Measurements from ENCODE around the gene EWSR1.
A peak's percentile ranks its signal among the peaks of the same experiment; 100 is the strongest.

The EWSR1 gene

GRCh38 chr22:29267462-29267857 lies 608 bp upstream of the EWSR1 start:
- H3K36me3 ChIP-seq (replicated peaks), result peaks cover 19% of the 10 kb centered on the region
- in situ Hi-C loops (cut with HindIII; ENCODE audit: low pct_ligation_motif_present, low sequenced_read_pairs), result no loop called here
- TF ChIP-seq CTCF (IDR thresholded peaks at IDR 0.05; ENCODE audit: low read depth, low read length, missing control alignments), result no peak
- DNase-seq, result no peak
- peak overlapping the region; percentile 86 for H3K4me3 ChIP-seq (ENCODE audit: low read depth, low read length)
- peak overlapping the region; percentile 100 for H3K27ac ChIP-seq
- H3K27me3 ChIP-seq (replicated peaks), result no peaks in the 10 kb centered on the region

- peak overlapping the region; percentile 100 for H3K27ac ChIP-seq
- TF ChIP-seq CTCF (IDR thresholded peaks at IDR 0.05; ENCODE audit: low read depth, low read length, missing control alignments), result no peak
- in situ Hi-C loops (cut with HindIII; ENCODE audit: low pct_ligation_motif_present, low sequenced_read_pairs), result no loop called here
- no peaks in the 10 kb centered on the region for H3K27me3 ChIP-seq (replicated peaks)
- DNase-seq, result peak; percentile 41
- peaks cover 31% of the 10 kb centered on the region for H3K36me3 ChIP-seq (replicated peaks)
- peak overlapping the region; percentile 86 for H3K4me3 ChIP-seq (ENCODE audit: low read depth, low read length)
These were observed 602 bp downstream of the EWSR1 start for GRCh38 chr22:29268511-29269229.

- TF ChIP-seq CTCF (IDR thresholded peaks at IDR 0.05; ENCODE audit: low read depth, low read length, missing control alignments), result no peak
- H3K27me3 ChIP-seq (replicated peaks), result no peaks in the 10 kb centered on the region
- H3K27ac ChIP-seq, result peak overlapping the region; percentile 100
- peaks cover 36% of the 10 kb centered on the region for H3K36me3 ChIP-seq (replicated peaks)
- DNase-seq, result no peak
- in situ Hi-C loops (cut with HindIII; ENCODE audit: low pct_ligation_motif_present, low sequenced_read_pairs), result no loop called here
- H3K4me3 ChIP-seq (ENCODE audit: low read depth, low read length), result peak overlapping the region; percentile 86
These were observed 1.1 kb downstream of the EWSR1 start for GRCh38 chr22:29269230-29269604.

- no peak for TF ChIP-seq CTCF (IDR thresholded peaks at IDR 0.05; ENCODE audit: low read depth, low read length, missing control alignments)
- H3K36me3 ChIP-seq (replicated peaks), result peaks cover 43% of the 10 kb centered on the region
- in situ Hi-C loops (cut with HindIII; ENCODE audit: low pct_ligation_motif_present, low sequenced_read_pairs), result no loop called here
- no peak overlapping the region for H3K27ac ChIP-seq
- peak overlapping the region; percentile 86 for H3K4me3 ChIP-seq (ENCODE audit: low read depth, low read length)
- no peak for DNase-seq
- H3K27me3 ChIP-seq (replicated peaks), result no peaks in the 10 kb centered on the region
These were observed 1.8 kb downstream of the EWSR1 start for GRCh38 chr22:29269731-29270474.

- no peaks in the 10 kb centered on the region for H3K27me3 ChIP-seq (replicated peaks)
- peaks cover 47% of the 10 kb centered on the region for H3K36me3 ChIP-seq (replicated peaks)
- no peak overlapping the region for H3K27ac ChIP-seq
- in situ Hi-C loops (cut with HindIII; ENCODE audit: low pct_ligation_motif_present, low sequenced_read_pairs), result no loop called here
- no peak for TF ChIP-seq CTCF (IDR thresholded peaks at IDR 0.05; ENCODE audit: low read depth, low read length, missing control alignments)
- H3K4me3 ChIP-seq (ENCODE audit: low read depth, low read length), result peak overlapping the region; percentile 86
- DNase-seq, result peak; percentile 22
These were observed 2.6 kb downstream of the EWSR1 start for GRCh38 chr22:29270475-29271271.

All from brain microvascular endothelial cell (primary cell).